NCI-H2029 treated with DMSO at 0.1 percent for 48 hours (cell line): ENCODE data around the gene LRRC30.

Experiments
- DNase-seq: peaks from one replicate; lab custom pipeline; 2025; lab: John Stamatoyannopoulos, UW

The LRRC30 gene

DNA sequence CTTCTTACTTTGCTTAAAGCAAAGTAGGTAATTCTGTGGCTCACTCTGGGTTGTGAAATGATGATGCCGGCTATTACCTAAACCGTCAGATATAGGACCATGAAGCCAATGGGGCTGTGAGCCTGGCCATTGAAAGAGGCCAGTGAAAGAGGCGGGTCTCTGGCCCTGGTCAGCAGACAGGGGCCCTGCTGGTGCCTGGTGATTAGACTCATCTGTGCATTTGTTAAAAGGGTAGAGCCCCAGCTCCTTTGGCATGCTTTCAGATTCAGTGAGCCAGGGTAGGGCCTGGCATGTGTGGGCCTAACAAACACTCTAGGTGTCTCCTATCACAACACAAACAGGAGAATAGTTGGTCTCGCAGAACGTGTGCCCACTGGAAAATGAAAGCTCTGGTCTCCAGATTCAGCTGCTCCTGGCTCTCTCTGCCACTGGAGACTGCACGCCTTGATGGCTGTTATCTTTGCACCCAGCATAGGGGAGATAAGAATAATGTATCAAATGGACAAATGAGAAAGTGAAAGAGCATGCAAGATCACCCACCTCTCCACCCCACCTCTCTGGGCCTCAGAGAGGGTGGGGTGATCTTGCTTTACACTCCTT, 6.9 kb downstream of the LRRC30 start:
- DNase-seq: peak; percentile 29

DNA sequence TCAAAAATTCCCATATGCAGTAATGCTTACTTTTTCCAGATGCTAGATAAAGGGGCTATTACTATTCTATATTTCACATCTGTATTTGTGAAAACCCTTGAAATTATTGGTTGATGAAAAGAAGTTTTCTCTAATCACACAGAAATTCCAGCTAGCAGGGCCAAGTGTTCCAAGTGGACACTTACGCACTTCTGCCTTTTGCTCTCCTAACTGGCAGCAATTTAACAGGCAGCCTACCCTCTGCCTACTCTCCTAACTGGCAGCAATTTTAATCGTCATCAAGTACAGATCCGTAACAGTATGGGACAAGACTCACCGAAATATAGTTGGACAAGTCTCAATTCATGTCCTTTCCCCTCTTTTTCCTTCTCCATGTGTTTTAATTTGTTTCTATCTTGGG, 12.0 kb downstream of the LRRC30 start:
- DNase-seq: no peak

- DNase-seq: no peak
Measured at GRCh38 chr18:7248877-7249276, 18.0 kb downstream of the LRRC30 start.

DNA sequence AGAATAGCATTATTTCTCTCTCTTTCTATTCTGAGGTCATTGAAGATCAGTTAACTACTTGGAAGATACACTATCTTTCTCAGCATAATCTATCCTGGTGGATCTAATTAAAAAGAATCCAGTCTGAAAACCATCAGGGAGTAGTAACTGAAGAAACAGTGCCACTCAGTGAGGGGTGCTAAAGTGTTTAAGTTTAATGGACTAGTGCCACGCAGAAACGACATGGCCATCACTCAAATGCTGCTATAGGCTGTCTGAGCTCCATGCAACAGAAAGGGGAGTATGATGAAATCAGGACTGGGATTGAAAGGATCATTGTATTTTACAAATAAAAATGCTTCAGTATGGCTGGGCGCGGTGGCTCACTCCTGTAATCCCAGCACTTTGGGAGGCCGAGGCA, 23.3 kb downstream of the LRRC30 start:
- no peak for DNase-seq

DNA sequence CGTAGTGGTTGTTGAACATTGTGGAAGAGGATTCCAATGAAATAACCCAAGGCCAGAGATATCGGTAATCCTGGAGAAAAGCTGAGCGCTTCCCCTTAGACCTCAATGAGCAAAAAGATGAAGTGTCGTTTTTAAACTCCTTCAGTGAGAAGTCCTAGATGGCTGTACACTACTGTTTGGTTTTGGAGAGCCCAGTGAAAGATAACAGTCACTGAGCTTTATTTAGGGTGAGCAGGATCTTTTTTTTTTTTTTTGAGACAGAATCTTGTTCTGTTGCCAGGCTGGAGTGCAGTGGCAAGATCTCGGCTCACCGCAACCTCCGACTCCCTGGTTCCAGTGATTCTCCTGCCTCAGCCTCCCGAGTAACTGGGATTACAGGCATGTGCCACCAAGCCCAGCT, 24.2 kb downstream of the LRRC30 start:
- no peak for DNase-seq

- DNase-seq: no peak
Measured at GRCh38 chr18:7255643-7256042, 24.8 kb downstream of the LRRC30 start.

DNA sequence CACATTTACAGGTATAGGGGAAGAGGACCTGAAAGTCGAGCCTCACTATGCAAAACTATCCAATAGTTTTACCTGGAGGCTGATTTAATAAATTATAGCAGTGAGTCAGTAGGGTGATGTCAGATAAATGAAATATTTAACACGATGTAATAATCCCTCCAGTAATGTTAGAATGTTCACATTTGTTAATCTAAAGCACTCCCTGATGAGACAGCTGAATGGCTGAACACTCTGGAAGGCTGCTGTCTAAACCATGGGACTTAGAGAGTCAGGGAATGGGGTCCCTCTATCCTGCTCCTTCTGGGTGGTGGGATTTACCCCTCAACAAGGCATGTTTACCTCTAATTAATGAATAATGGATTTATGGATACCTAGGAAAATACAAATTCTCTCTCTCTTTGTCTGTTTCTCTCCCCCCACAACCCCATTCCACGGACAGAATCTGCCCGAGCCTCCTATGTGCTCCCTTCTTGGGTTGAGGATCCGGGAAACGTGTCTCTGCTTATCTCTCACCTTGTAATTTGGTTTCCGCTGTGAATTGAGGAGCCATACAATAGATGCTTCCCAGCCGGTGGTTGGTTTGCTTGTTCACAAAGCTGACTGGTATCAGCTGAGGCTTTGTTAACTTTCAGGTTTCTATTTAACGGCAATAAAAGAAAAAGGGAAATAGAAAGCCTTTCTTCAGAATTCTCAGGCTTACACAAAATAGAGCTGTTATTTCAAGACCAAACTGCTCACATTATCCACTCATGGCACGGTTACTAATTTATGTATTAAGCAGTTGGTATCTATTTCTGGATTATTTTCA, 25.9 kb downstream of the LRRC30 start:
- DNase-seq: no peak

DNA sequence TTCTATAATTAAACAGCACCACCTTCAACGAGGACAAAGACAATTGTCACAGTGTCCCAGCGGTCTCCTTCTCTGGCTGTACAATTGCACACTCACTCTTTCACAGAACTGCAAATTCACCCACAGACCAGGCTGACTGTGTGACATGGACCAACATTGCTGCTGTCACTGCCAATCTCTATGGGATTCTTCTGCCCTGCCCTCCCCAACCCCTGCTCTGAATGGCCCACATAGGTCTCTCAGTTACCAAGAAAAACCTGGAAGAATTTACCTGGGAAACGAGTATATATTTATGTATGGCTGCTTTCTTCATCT, 26.5 kb downstream of the LRRC30 start:
- no peak for DNase-seq

GRCh38 chr18:7259475-7259874, 28.6 kb downstream of the LRRC30 start:
- DNase-seq: no peak

DNA sequence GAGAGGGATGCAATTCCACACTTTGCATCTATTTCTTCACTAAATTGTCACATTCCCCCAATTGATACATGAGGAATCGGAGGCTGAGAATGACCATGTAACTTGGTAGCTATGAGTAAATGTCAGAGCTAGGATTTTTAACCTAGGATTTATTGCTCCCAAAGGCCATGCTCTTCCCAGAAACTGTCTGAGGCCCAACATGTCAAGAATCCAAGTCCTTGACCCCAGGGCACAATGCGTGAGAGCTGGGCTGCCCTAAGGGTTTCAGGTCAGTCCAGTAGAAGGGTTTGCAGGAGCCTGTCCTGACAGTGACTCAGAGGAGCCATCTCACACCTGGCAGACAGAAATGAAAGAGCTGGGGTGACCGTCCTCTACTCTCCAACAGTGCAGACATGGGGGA, 30.3 kb downstream of the LRRC30 start:
- DNase-seq: no peak

- no peak for DNase-seq
Measured at GRCh38 chr18:7267973-7268372, 37.1 kb downstream of the LRRC30 start.

DNA sequence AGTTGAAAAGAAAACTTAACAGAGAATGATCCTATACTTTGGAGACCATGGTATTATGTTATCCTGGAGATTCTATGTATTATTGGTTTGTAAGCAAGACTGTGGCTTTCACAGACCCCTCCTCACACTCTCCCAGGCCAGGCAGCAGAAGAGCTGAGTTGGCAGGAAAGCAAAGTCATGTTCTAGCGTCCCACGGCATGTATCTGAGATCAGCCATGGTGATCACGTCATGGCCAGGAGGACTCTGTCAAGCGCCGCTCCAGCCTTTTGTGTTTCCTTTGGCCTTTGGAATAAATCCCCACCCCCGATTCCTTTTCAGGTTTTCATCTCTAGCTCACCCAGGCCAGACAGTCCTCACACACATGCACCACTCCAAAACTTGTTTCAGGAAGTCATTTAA, 39.1 kb downstream of the LRRC30 start:
- no peak for DNase-seq

- no peak for DNase-seq
Measured at GRCh38 chr18:7272311-7273049, 41.6 kb downstream of the LRRC30 start.

DNA sequence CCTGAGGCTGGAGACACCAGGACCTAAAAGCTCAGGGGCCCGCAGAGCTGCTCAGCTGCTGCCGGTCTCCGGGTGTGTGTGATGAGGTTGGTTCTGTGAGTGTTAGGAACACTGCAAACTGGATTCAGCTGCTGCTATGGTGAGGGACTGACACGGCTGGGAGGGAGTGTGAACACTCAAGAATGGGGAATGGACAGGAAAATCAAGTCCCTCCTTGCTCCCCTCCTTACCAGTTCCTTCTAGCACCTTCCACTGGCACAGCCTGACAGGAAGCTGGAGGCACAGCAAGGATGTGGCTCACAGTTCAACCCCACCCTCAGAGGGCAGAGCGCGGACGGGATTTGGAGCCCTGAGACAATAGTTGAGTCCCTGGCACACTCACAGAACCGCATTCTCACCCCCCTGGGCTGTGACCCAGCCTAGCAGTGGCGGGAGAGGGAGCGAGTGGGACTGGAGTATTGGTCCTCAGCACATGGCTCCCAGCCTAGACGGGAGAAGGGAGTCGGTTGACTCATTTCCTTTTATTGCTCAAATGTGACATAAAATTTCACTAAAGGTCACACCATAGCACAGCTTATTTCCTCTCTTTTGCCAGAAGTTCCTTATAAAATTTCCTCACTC, 42.5 kb downstream of the LRRC30 start:
- no peak for DNase-seq

DNA sequence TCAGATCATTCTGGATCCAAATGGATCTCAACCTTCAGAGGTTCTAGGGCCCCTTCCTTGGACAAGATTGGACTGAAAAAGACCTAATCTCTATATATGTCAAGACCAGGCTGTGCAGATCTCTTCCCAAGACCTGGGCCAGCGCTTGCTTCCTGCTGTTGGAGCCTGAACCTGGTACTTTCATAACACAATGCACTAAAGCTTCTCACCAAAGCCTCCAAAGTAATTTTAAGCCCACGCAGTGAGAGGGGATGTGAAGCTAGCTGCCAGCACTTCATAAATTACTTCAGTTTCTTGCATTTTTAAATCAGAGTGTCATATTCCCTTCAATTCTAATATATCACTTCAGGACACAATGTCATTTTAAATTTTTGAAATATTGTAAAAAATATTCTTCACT, 50.7 kb downstream of the LRRC30 start:
- no peak for DNase-seq
